HG03060 (cell line): ENCODE measurements around the gene PROCA1.
"Not testable (repeated sequence)": the region's sequence is repeated elsewhere in the genome, so short reads cannot be mapped to it uniquely, and the experiment has no call there.

Experiments used
- ATAC-seq: cut with Tn5 transposase; IDR thresholded peaks from one replicate; pipeline ENCODE4 v1.9.1; 2021; ENCODE audit warnings: low read depth, moderate number of reproducible peaks; ENCODE audit not compliant: unreplicated experiment

PROCA1 gene

DNA sequence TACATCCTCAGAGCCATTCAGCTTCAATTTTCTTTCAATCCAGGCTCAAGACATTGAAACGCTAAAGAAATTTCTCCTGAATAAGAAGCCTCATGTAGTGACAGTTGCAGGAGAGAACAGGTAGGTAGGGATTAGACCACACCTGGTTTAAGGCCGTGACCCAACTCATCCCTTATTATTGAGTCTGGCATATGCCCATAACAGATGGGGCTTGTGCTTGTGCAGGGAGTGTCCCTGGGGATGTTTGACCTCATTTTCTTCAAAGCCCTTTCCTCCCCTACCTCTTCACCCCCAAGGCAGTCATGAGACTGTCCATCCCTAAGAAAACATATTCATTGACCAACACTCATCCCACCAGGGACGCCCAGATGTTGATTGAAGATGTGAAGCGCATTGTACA is 25.4 kb downstream of the PROCA1 start:
- ATAC-seq, result no peak

GRCh38 chr17:28685366-28685765 is 26.3 kb downstream of the PROCA1 start:
- no peak for ATAC-seq

DNA sequence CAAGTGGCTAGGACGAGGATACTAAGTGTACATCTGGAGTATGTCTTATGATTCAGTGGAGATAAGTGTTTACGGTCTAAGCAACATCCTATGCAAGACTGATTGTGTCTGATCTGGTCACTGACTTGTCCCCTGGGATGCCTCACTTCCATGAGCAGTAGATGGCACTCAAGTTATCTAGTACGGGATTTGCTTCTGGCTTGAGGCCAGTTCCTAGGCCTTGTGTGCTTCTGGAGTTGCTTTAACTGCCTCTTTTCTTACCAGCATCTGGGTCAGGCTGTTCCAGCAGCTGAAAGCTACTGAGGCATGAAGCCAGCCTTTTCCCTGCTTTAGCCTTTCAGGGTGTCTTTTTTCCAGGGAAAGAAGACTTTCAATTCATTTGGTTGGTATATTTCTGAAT is 26.7 kb downstream of the PROCA1 start:
- no peak for ATAC-seq

DNA sequence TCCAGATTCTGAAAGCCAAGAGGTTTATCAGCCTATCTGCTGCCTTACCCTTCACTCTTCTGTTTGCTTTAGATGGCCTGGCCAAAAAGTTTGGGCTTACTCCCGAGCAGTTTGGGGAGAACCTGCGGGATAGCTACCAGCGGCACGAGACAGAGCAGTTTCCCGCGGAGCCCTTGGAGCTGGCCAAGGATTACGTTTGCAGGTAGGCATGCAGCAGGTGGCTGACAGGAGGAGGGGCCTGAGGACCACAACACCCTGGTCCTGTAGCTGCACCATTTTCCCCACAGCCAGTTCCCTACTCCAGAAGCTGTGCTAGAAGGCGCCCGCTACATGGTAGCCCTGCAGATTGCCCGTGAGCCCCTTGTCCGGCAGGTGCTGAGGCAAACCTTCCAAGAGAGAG is 29.0 kb downstream of the PROCA1 start:
- ATAC-seq, result no peak

- ATAC-seq, result no peak
These were observed 35.7 kb downstream of the PROCA1 start for GRCh38 chr17:28675980-28676379.

- no peak for ATAC-seq
These were observed 36.2 kb downstream of the PROCA1 start for GRCh38 chr17:28675490-28675889.

- ATAC-seq, result no peak
These were observed 41.8 kb downstream of the PROCA1 start for GRCh38 chr17:28669918-28670317.

DNA sequence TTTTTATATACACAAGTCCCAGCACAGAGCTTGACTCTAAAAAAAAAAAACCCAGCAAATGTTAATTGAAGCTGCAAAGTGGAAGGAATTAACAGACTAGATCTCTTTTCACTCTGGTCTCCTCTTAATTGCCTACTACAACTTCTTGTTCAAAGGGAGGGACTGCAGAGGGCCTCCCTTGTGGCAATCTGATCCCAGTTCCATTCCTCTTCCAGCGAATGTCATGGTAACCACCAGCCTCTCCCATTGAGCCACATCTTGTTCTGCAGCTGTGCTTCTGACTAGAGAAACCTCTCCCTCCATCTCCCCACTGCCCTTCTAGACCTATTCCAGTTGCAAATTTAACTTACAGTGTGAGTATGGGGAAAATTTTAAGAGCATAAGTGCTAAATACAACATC is 43.8 kb downstream of the PROCA1 start:
- ATAC-seq, result no peak

DNA sequence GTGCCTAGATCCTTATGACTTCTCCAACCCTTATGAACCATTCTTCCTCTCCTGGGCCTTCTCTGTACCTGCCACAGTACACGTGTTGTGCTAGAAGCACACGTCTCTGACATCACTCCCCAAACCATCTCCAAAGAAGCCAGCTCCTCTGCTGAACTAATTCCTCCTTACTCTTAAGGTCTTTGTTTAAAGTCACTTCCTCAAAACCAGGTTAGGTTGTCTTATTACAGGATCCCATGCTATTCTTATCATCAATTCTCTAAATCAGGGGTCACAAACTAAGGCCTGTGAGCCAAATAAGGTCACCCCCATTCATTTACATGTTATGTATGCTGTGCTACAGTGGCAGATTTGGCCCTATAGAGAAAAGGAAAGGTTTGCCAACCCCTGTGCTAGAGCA is 45.7 kb downstream of the PROCA1 start:
- no peak for ATAC-seq

- no peak for ATAC-seq
These were observed 48.0 kb downstream of the PROCA1 start for GRCh38 chr17:28663723-28664122.

DNA sequence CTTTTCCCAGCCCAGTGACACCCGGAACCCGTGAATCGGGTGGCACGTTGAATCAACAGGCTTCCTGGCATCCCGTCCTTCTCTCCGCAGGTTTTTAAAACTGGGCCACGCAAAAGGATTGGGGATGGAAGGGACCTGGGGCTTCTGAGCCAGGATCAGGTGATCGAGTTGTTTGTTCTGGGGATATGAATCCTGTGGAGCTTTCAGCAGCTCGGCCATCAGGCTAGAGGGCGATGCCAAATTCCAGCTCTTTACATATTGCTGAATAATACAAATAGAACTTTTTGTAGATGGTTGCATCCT is 49.2 kb downstream of the PROCA1 start:
- no peak for ATAC-seq

DNA sequence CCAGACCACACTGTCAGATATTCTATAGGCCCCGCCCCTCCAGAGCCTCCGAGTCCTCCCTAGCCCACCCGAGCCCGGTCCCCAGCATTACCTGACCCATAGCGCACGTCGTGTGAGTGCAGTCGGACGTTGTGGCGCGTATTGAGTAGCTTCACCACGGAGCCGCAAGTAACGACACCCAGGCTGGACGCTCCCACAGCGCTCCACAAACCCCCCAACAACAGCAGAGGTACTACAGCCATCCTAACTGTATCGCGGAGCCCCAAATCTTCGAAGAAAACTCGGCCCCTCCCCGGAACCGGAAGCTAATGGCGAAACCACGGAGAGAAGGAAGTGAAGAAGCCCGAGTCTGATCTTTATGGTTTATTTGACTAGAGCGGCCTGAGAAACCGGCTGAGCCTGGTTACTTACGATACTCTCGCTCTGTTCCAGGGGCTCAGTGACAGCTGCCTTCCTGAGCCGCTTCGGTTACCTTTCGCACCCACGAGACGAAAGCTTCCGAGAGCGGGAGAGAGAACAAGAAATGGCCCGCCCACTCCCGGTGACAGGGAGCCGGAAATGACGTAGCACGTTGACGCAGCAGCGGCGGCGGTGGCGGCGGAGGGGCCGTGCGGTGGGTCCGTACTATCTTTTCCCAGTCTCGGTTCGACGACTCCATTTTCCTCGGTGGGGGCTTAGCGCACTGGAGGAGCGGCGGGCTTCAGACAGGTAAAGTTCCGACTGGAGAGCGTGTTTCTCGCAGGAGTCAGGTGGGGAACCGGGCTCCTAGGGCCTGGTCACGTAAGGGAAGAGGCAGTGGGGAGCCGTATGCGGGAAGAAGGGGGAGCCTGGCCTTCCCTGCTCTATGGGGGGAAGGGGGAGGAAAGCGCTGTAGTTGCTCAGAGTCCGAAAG is 49.8 kb downstream of the PROCA1 start, which contains the start of the genes SDF2 and SUPT6H:
Gene SDF2 (minus strand): TSS at position 272 of the 892 bp plus-strand sequence. CDS start 30 bp downstream, at position 242.
Gene SUPT6H (plus strand): TSS at position 571 of the 892 bp plus-strand sequence. CDS start 11,197 bp downstream, outside the sequence.
- ATAC-seq, result peak; percentile 60

DNA sequence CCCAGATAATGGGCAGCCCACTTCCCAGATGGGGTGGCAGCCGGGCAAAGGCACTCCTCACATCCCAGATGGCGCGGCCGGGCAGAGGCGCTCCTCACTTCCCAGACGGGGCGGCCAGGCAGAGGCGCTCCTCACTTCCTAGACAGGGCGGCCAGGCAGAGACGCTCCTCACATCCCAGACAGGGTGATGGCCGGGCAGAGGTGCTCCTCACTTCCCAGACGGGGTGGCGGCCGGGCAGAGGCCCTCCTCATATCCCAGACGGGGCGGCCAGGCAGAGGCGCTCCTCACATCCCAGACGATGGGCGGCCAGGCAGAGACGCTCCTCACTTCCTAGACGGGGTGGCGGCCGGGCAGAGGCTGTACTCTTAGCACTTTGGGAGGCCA is 52.2 kb downstream of the PROCA1 start:
- ATAC-seq, result not testable (repeated sequence)

GRCh38 chr17:28658766-28659496 is 52.8 kb downstream of the PROCA1 start:
- not testable (repeated sequence) for ATAC-seq

DNA sequence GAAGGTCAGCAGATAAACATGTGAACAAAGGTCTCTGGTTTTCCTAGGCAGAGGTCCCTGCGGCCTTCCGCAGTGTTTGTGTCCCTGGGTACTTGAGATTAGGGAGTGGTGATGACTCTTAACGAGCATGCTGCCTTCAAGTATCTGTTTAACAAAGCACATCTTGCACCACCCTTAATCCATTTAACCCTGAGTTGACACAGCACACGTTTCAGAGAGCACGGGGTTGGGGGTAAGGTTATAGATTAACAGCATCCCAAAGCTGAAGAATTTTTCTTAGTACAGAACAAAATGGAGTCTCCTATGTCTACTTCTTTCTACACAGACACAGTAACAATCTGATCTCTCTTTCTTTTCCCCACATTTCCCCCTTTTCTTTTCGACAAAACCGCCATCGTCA is 53.3 kb downstream of the PROCA1 start:
- not testable (repeated sequence) for ATAC-seq

DNA sequence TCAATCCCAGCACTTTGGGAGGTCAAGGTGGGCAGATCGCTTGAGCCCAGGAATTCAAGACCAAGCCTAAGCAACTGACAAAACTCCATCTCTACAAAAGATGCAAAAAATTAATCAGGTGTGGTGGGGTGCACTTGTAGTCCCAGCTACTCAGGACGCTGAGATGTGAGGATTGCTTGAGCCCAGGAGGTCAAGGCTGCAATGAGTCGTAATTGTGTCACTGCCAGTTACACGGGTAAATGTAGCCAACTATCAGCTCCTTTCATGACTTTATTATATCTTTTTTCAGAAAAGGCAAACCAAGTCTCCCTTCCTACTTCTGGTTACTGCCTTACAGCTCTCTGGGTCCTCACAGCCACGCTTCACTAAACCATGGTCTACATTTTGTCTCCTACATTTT is 53.9 kb downstream of the PROCA1 start:
- ATAC-seq, result no peak

DNA sequence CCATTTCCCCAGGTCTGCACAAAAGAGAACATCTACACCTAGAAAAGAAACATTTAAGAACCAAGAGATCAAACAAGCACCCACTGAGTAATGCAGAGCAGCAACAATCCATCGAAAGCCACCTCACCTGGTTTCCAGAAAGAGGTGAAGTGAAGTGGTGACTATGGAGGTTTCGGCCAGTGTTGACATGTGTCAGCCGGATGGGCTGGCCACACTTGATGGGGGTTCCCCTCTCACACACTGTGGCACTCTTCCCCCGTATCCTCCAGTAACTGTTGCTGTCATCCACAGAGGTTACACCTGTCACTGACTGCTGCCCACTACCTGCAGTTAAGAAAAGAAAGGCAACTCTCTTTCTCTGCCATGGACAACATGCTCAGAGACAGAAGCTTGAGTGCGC is 56.5 kb downstream of the PROCA1 start:
- ATAC-seq, result no peak
